ENCODE data around the gene ATG7. TPM values are rescaled to one million over a fixed set of nuclear protein-coding genes. Genes with fewer than 3 reads are reported as not detected.

The ATG7 gene
- total RNA-seq, 4 donors from 2014 or later, result 20.6 to 50.4 (median 39.9) TPM

DNA sequence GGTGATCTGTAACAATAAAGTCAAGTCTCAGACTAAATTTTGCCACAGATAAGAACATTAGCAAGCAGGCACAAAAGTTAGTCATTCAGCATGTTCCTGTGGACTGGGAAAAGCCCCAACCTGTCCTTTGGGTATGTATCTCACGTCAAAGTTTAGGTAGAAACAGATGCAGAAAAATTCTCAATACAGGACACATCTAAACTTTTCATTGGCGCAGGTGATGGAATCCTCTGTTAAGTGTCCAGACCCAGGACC lies 120.6 kb downstream of the ATG7 start:
- H3K4me3 ChIP-seq, result no peak overlapping the region
- DNase-seq (ENCODE audit: extremely low spot score), result no peak
- TF ChIP-seq, protein P1, sequence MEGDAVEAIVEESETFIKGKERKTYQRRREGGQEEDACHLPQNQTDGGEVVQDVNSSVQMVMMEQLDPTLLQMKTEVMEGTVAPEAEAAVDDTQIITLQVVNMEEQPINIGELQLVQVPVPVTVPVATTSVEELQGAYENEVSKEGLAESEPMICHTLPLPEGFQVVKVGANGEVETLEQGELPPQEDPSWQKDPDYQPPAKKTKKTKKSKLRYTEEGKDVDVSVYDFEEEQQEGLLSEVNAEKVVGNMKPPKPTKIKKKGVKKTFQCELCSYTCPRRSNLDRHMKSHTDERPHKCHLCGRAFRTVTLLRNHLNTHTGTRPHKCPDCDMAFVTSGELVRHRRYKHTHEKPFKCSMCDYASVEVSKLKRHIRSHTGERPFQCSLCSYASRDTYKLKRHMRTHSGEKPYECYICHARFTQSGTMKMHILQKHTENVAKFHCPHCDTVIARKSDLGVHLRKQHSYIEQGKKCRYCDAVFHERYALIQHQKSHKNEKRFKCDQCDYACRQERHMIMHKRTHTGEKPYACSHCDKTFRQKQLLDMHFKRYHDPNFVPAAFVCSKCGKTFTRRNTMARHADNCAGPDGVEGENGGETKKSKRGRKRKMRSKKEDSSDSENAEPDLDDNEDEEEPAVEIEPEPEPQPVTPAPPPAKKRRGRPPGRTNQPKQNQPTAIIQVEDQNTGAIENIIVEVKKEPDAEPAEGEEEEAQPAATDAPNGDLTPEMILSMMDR (IDR thresholded peaks at IDR 0.05), result no peak
- TF ChIP-seq EP300 (IDR thresholded peaks at IDR 0.05), result no peak
- TF ChIP-seq POLR2AphosphoS5 (IDR thresholded peaks at IDR 0.05), result no peak
- TF ChIP-seq POLR2A (IDR thresholded peaks at IDR 0.05; ENCODE audit: low read depth), result no peak
- peaks cover 0 to 3% (median 0%) of the 10 kb centered on the region in 4 donors for H3K36me3 ChIP-seq
- no peaks in the 10 kb centered on the region for H3K27me3 ChIP-seq
- H3K9me3 ChIP-seq, result no peaks in the 10 kb centered on the region
- intact Hi-C loops (cut with DNase I), result no loop called here
- 86% methylated on average over 2 of the region's 2 CpGs for WGBS
- peaks cover 19 to 28% (median 22%) of the 10 kb centered on the region in 4 donors for H3K4me1 ChIP-seq
- no peak overlapping the region for H3K27ac ChIP-seq (replicated peaks in 1 of 4)

DNA sequence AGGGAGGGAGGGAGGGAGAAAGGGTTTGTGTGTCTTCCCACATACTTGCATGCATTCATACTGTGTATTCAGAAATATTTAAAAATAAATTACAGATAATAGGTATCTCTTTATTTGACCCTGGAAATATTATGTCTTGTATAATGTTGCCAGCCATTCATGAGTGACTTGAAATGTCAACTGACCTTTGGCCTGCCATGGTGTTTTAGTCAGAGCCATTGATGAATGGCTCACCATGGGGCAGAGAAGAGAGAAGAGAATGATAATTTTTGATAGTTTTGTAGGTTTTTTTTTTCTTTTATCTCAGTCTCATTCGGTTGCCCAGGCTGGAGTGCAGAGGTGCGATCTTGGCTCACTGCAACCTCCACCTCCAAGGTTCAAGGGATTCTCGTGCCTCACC lies 121.2 kb downstream of the ATG7 start:
- no peaks in the 10 kb centered on the region for H3K9me3 ChIP-seq
- no peak for DNase-seq (ENCODE audit: extremely low spot score)
- no peak for TF ChIP-seq POLR2AphosphoS5 (IDR thresholded peaks at IDR 0.05)
- no peak for TF ChIP-seq POLR2A (IDR thresholded peaks at IDR 0.05; ENCODE audit: low read depth)
- no peak overlapping the region for H3K4me3 ChIP-seq
- peaks cover 0 to 2% (median 0%) of the 10 kb centered on the region in 4 donors for H3K36me3 ChIP-seq
- peaks cover 19 to 28% (median 22%) of the 10 kb centered on the region in 4 donors for H3K4me1 ChIP-seq
- H3K27ac ChIP-seq (replicated peaks in 1 of 4), result no peak overlapping the region
- H3K27me3 ChIP-seq, result no peaks in the 10 kb centered on the region
- 100% methylated on average over 3 of the region's 3 CpGs for WGBS
- intact Hi-C loops (cut with DNase I), result no loop called here

DNA sequence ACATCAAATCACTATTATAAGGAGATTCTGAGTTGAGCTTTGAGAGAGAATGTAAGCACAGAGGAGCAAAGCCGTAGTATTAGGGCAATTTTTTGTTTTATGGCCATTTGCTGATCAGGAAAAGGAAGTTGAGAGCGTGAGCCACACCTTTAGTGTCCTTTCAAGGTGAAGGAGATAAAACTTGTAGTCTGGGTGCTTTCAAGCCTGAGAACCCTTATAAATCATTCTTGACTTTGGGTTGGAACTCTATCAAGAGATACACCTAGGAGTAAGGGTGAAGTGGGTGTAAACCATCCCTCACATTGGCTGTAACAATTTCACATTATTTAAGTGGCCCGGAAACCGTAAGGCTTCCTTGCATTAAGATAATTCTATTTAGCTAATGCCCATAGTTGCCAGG lies 122.2 kb downstream of the ATG7 start:
- intact Hi-C loops (cut with DNase I), result no loop called here
- peaks cover 19 to 28% (median 22%) of the 10 kb centered on the region in 4 donors for H3K4me1 ChIP-seq
- H3K9me3 ChIP-seq, result no peaks in the 10 kb centered on the region
- H3K27me3 ChIP-seq, result no peaks in the 10 kb centered on the region
- no peak for TF ChIP-seq POLR2AphosphoS5 (IDR thresholded peaks at IDR 0.05)
- TF ChIP-seq, protein P1 (IDR thresholded peaks at IDR 0.05), result no peak
- no peak for TF ChIP-seq POLR2A (IDR thresholded peaks at IDR 0.05; ENCODE audit: low read depth)
- TF ChIP-seq EP300 (IDR thresholded peaks at IDR 0.05), result no peak
- H3K27ac ChIP-seq (replicated peaks in 1 of 4), result no peak overlapping the region
- 92% methylated on average over 4 of the region's 4 CpGs for WGBS
- H3K4me3 ChIP-seq, result no peak overlapping the region
- H3K36me3 ChIP-seq, result no peaks in the 10 kb centered on the region
- no peak for DNase-seq (ENCODE audit: extremely low spot score)

DNA sequence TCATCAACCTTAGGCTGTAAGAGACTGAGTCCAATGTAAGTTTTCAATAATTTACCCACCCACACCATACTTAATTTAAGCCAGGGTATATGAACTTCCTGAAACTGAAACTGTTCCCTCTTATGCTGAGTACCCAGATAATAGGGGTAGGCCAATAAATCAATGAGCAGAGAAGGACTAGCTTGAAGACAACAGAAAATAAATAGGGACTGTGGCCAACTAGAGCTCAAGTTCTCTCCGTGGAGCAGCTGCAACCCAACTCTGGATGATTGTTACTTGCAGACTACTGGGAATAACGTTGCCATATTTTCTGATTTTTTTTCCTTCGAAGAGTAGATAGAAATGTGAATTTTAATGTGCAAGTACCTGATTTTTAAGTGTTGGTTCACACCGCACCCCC lies 128.0 kb downstream of the ATG7 start:
- H3K27me3 ChIP-seq, result no peaks in the 10 kb centered on the region

DNA sequence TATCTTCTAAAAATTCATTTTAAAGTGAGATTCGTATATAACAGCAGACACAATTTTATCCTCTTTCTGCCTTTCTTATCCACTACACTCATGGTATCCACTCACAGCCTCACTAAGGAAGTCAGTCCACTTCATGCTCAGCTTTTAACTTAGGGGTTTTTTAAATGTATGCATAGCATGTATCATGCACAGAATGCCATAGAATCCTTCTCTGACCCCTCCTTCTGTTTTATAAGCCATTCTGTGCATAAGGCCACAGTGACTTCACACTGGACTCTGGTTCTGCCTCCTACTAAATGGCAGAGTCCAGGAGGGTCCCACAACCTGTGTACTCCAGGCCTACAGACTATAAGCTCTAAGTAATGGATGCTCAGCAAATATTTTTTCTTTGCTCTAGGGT lies 129.2 kb downstream of the ATG7 start:
- TF ChIP-seq POLR2A (IDR thresholded peaks at IDR 0.05; ENCODE audit: low read depth), result no peak
- TF ChIP-seq, protein P1 (IDR thresholded peaks at IDR 0.05), result no peak
- TF ChIP-seq POLR2AphosphoS5 (IDR thresholded peaks at IDR 0.05), result no peak
- TF ChIP-seq EP300 (IDR thresholded peaks at IDR 0.05), result no peak
- 85% methylated on average over 1 of the region's 1 CpG for WGBS
- DNase-seq (ENCODE audit: extremely low spot score), result no peak
- H3K4me3 ChIP-seq, result no peak overlapping the region
- H3K27me3 ChIP-seq, result no peaks in the 10 kb centered on the region
- intact Hi-C loops (cut with DNase I), result no loop called here
- no peaks in the 10 kb centered on the region for H3K9me3 ChIP-seq
- H3K27ac ChIP-seq (replicated peaks in 1 of 4), result no peak overlapping the region
- no peaks in the 10 kb centered on the region for H3K4me1 ChIP-seq
- H3K36me3 ChIP-seq, result peaks cover 0 to 4% (median 0%) of the 10 kb centered on the region in 4 donors

More for the DNA sequence above, 128.0 kb downstream of the ATG7 start:
- no peak for DNase-seq (ENCODE audit: extremely low spot score)
- peaks cover 0 to 4% (median 0%) of the 10 kb centered on the region in 4 donors for H3K36me3 ChIP-seq
- H3K4me1 ChIP-seq, result no peaks in the 10 kb centered on the region
- 70% methylated on average over 4 of the region's 4 CpGs for WGBS
- no peak overlapping the region for H3K4me3 ChIP-seq
- H3K27ac ChIP-seq (replicated peaks in 1 of 4), result no peak overlapping the region
- TF ChIP-seq POLR2AphosphoS5 (IDR thresholded peaks at IDR 0.05), result no peak
- TF ChIP-seq, protein P1 (IDR thresholded peaks at IDR 0.05), result no peak
- TF ChIP-seq EP300 (IDR thresholded peaks at IDR 0.05), result no peak
- no peak for TF ChIP-seq POLR2A (IDR thresholded peaks at IDR 0.05; ENCODE audit: low read depth)
- no peaks in the 10 kb centered on the region for H3K9me3 ChIP-seq
- intact Hi-C loops (cut with DNase I), result no loop called here
